ENCODE results near the gene COL27A1.

DNA sequence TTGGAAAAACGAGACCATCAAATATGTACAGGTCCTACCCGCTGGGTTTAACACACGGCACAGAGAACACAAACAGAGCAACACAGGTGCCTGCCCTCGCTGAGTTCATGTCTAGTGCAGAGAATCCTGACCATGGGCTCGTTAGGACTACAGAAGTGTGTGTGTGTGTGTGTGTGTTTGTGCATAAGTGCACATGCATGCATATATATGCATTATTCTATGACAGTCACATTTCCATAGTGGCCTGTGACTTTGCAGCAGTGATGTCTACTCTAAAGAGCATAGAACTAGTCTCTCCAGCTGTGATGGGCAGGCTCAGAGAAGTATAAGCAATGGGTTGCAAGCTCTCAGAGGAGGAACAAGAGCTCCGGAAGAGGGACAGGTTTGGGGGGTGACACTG is 202.0 kb downstream of the COL27A1 start:
- TF ChIP-seq GABPA (IDR thresholded peaks at IDR 0.05; ENCODE audit: low read depth), result no peak
- TF ChIP-seq, protein P1, sequence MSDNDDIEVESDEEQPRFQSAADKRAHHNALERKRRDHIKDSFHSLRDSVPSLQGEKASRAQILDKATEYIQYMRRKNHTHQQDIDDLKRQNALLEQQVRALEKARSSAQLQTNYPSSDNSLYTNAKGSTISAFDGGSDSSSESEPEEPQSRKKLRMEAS (IDR thresholded peaks at IDR 0.05; ENCODE audit: low read depth), result no peak
- TF ChIP-seq, protein P2, sequence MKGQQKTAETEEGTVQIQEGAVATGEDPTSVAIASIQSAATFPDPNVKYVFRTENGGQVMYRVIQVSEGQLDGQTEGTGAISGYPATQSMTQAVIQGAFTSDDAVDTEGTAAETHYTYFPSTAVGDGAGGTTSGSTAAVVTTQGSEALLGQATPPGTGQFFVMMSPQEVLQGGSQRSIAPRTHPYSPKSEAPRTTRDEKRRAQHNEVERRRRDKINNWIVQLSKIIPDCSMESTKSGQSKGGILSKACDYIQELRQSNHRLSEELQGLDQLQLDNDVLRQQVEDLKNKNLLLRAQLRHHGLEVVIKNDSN (IDR thresholded peaks at IDR 0.05; ENCODE audit: borderline replicate concordance, low read depth), result no peak
- TF ChIP-seq RAD21 (IDR thresholded peaks at IDR 0.05; ENCODE audit: low read length), result no peak
